H1 (cell line): ENCODE results near the gene C20orf202. TPM values are rescaled to one million over a fixed set of nuclear protein-coding genes. Genes with fewer than 3 reads are reported as not detected.

Source experiments
- ASH2L ChIP-seq: fragments of 200-600, 300-600 bp; sonication (generic); IDR thresholded peaks from one replicate; pipeline ENCODE4 v1.7.1; 2017; ENCODE audit warnings: low read length
- CTBP2 ChIP-seq: IDR thresholded peaks from 2 replicates; pipeline ENCODE4 v1.7.0; 2011; ENCODE audit warnings: borderline replicate concordance, mild to moderate bottlenecking, moderate library complexity, mixed read lengths, low read length; ENCODE audit not compliant: insufficient read depth, insufficient read length
- EP300 ChIP-seq, 2 experiments: IDR thresholded peaks; 1 replicate in 1 of 2; 2 replicates in 1 of 2; pipeline ENCODE4 v1.6.1; 2011 to 2012; ENCODE audit warnings: low read depth in 2 of 2, low read length in 2 of 2, mild to moderate bottlenecking in 2 of 2, borderline replicate concordance in 1 of 2, inconsistent platforms in 1 of 2, moderate library complexity in 1 of 2
- KDM1A ChIP-seq: fragments of 200-600, 300-600 bp; sonication (generic); IDR thresholded peaks from 2 replicates; pipeline ENCODE4 v1.7.1; 2016; ENCODE audit warnings: mild to moderate bottlenecking, low read length, borderline replicate concordance
- NANOG ChIP-seq: IDR thresholded peaks from 2 replicates; pipeline ENCODE4 v1.6.1; 2011; ENCODE audit warnings: low read length, low read depth, mild to moderate bottlenecking, inconsistent platforms; ENCODE audit not compliant: insufficient read depth, poor library complexity, severe bottlenecking
- RXRA ChIP-seq: IDR thresholded peaks from 2 replicates; pipeline ENCODE4 v1.6.1; 2011; ENCODE audit warnings: low read depth, mild to moderate bottlenecking, low read length, moderate library complexity; ENCODE audit not compliant: insufficient read depth
- SIN3A ChIP-seq, 2 experiments: IDR thresholded peaks in 1 of 2; conservative IDR thresholded peaks in 1 of 2; 2 replicates each; pipeline ENCODE4 v1.6.1; 2011 to 2012; ENCODE audit warnings: low read length in 2 of 2, improper control_type of control experiment in 1 of 2, low read depth in 1 of 2, mild to moderate bottlenecking in 1 of 2
- SRF ChIP-seq: IDR thresholded peaks from 2 replicates; pipeline ENCODE4 v1.6.1; 2011; ENCODE audit warnings: mild to moderate bottlenecking, low read depth, low read length, moderate library complexity
- TAF7 ChIP-seq: optimal IDR thresholded peaks from 2 replicates; pipeline ENCODE3; 2011; ENCODE audit warnings: low read depth, mild to moderate bottlenecking, inconsistent platforms, low read length, moderate library complexity, borderline replicate concordance
- ZNF274 ChIP-seq: IDR thresholded peaks from 2 replicates; pipeline ENCODE4 v1.7.0; 2012; ENCODE audit warnings: low read length, borderline replicate concordance; ENCODE audit errors: extremely low read depth
- polyA plus RNA-seq, 7 experiments: library from polyadenylated mRNA; depleted of rRNA in 3 of 7; stranded (reverse) in 5 of 7; unstranded in 2 of 7; fragments of >200 nt in 5 of 7; fragments of 200-250 nt in 2 of 7; gene quantifications; 1 replicate in 5 of 7; 2 replicates in 1 of 7; 4 replicates in 1 of 7; pipeline versions ENCODE4 v1.2.1 to v1.2.3, GENCODE V29; 2011 to 2013; ENCODE audit warnings: missing spikeins in 2 of 7, mixed read lengths in 2 of 7
- total RNA-seq: library from RNA; stranded (reverse); fragmentation: NEBNext Ultra II Directional; extraction: Animal tissue kit (Norgen Biotek cat#: 25700); gene quantifications from 2 replicates; pipeline ENCODE4 v1.2.1, GENCODE V29; 2021

The C20orf202 gene
- total and polyA plus RNA-seq, 2 of the 8 experiments (the other 6 are each of a cell fraction or from before 2014, with no cell fraction given), result 0.12 TPM; not detected in 1

DNA sequence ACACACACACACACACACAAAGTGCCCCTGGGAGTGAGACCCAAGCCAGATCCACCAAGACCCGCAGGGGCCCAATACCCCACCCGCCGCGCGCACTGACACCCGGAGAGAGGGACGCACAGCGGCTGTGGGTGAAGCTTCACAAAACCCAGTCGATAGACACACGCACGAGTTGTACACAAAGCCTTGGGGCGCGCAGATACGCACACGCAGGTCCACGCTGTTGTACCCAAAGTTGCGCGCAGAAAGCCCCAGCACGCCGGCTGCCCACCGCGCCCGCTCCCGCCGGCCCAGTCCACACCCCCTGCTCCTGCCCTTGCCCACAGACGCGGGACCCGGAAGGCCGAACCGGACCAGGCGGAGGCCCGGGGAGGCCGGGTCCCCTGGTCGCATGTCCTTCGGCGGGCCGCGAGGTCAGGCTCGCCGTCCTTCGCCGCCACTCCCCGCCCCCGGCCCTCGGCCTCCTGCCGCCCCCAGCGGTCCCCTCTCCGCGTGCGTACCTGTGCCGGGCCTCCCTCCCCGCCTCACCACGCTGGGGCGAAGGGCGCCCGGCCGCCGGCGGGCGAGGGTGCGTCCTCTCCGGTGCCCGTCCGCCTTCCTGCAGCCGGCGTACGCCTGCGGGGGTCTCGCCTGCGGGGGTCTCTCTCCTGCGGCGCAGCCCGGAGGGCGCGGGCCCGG, 18.5 kb upstream of the C20orf202 start, which contains the start of gene TMEM74B (continued):
- no peak for TF ChIP-seq CTBP2
- TF ChIP-seq RXRA, result no peak
- no peak for TF ChIP-seq ZNF274
- no peak for TF ChIP-seq SIN3A (conservative IDR thresholded peaks at IDR 0.05 in 1 of 2, IDR thresholded peaks at IDR 0.05 in 1 of 2; ENCODE audit: low read depth in 1 of 2, low read length in 2 of 2)
- TF ChIP-seq NANOG, result no peak
- TF ChIP-seq TAF7, result no peak
- TF ChIP-seq KDM1A, result no peak
- TF ChIP-seq EP300 (IDR thresholded peaks at IDR 0.05; ENCODE audit: borderline replicate concordance in 1 of 2, low read depth in 2 of 2, low read length in 2 of 2), result no peak
- TF ChIP-seq ASH2L, result no peak
- no peak for TF ChIP-seq SRF
